IPS-15b (cell line): ENCODE results near the gene KCNJ6.
A peak's percentile ranks its signal among the peaks of the same experiment; 100 is the strongest.
"Not testable (repeated sequence)": the region's sequence is repeated elsewhere in the genome, so short reads cannot be mapped to it uniquely, and the experiment has no call there.

Experiments used
- H3K27me3 ChIP-seq: one replicate; pipeline ENCODE4 v1.6.1; 2013; ENCODE audit warnings: low read length; ENCODE audit not compliant: control insufficient read depth, insufficient read depth
- H3K36me3 ChIP-seq: one replicate; pipeline ENCODE4 v1.6.1; 2013; ENCODE audit warnings: low read length; ENCODE audit not compliant: control insufficient read depth, insufficient read depth
- H3K4me1 ChIP-seq: one replicate; pipeline ENCODE4 v1.6.1; 2013; ENCODE audit warnings: mild to moderate bottlenecking, low read length; ENCODE audit not compliant: control insufficient read depth, insufficient read depth
- H3K4me3 ChIP-seq: one replicate; pipeline ENCODE4 v1.5.1; 2013; ENCODE audit warnings: low read depth, low read length
- H3K9ac ChIP-seq: one replicate; pipeline ENCODE4 v1.6.1; 2013; ENCODE audit warnings: low read depth, mild to moderate bottlenecking, low read length
- H3K9me3 ChIP-seq: one replicate; pipeline ENCODE4 v1.6.1; 2013; ENCODE audit warnings: mild to moderate bottlenecking, low read length; ENCODE audit not compliant: control insufficient read depth, insufficient read depth

The KCNJ6 gene

GRCh38 chr21:37932936-37933335 is 16.7 kb upstream of the KCNJ6 start:
- Histone ChIP-seq H3K36me3 (no peaks in the 10 kb centered on the region), H3K4me1 (no peaks in the 10 kb centered on the region), H3K9ac (no peak overlapping the region), H3K9me3 (no peaks in the 10 kb centered on the region), H3K27me3 (no peaks in the 10 kb centered on the region), H3K4me3 (no peak overlapping the region)

- no peak overlapping the region for H3K4me3 ChIP-seq
- no peak overlapping the region for H3K9ac ChIP-seq
- H3K9me3 ChIP-seq, result no peaks in the 10 kb centered on the region
- no peaks in the 10 kb centered on the region for H3K27me3 ChIP-seq
- H3K4me1 ChIP-seq, result no peaks in the 10 kb centered on the region
- no peaks in the 10 kb centered on the region for H3K36me3 ChIP-seq
These were observed 11.5 kb upstream of the KCNJ6 start for GRCh38 chr21:37927711-37928110.

- Histone ChIP-seq H3K4me3 (no peak overlapping the region), H3K9ac (no peak overlapping the region), H3K9me3 (no peaks in the 10 kb centered on the region), H3K36me3 (no peaks in the 10 kb centered on the region), H3K27me3 (no peaks in the 10 kb centered on the region), H3K4me1 (peaks cover 2% of the 10 kb centered on the region)
These were observed 4.8 kb upstream of the KCNJ6 start for GRCh38 chr21:37921091-37921490.

- H3K4me3 ChIP-seq, H3K9me3 ChIP-seq, H3K4me1 ChIP-seq, H3K27me3 ChIP-seq, H3K36me3 ChIP-seq, H3K9ac ChIP-seq: not testable (repeated sequence)
These were observed 4.0 kb upstream of the KCNJ6 start for GRCh38 chr21:37920302-37920701.

GRCh38 chr21:37917612-37918011 is 1.4 kb upstream of the KCNJ6 start:
- H3K4me1 ChIP-seq, result peaks cover 5% of the 10 kb centered on the region
- H3K36me3 ChIP-seq, result no peaks in the 10 kb centered on the region
- H3K9ac ChIP-seq, result no peak overlapping the region
- H3K27me3 ChIP-seq, result peaks cover 20% of the 10 kb centered on the region
- H3K4me3 ChIP-seq, result no peak overlapping the region
- no peaks in the 10 kb centered on the region for H3K9me3 ChIP-seq

GRCh38 chr21:37915941-37916309 is 332 bp downstream of the KCNJ6 start:
- peaks cover 23% of the 10 kb centered on the region for H3K27me3 ChIP-seq
- peak overlapping the region; percentile 82 for H3K4me3 ChIP-seq
- no peaks in the 10 kb centered on the region for H3K9me3 ChIP-seq

GRCh38 chr21:37915497-37915911 is 753 bp downstream of the KCNJ6 start:
- H3K4me3 ChIP-seq, result peak overlapping the region; percentile 82
- peaks cover 2% of the 10 kb centered on the region for H3K4me1 ChIP-seq
- peaks cover 23% of the 10 kb centered on the region for H3K27me3 ChIP-seq
- no peaks in the 10 kb centered on the region for H3K9me3 ChIP-seq
- no peak overlapping the region for H3K9ac ChIP-seq
- H3K36me3 ChIP-seq, result no peaks in the 10 kb centered on the region

More at GRCh38 chr21:37915941-37916309, 332 bp downstream of the KCNJ6 start:
- H3K36me3 ChIP-seq, result no peaks in the 10 kb centered on the region
- no peak overlapping the region for H3K9ac ChIP-seq
- peaks cover 2% of the 10 kb centered on the region for H3K4me1 ChIP-seq

- no peaks in the 10 kb centered on the region for H3K36me3 ChIP-seq
- no peak overlapping the region for H3K4me3 ChIP-seq
- H3K27me3 ChIP-seq, result peaks cover 23% of the 10 kb centered on the region
- no peaks in the 10 kb centered on the region for H3K9me3 ChIP-seq
- peaks cover 2% of the 10 kb centered on the region for H3K4me1 ChIP-seq
- no peak overlapping the region for H3K9ac ChIP-seq
These were observed 3.6 kb downstream of the KCNJ6 start for GRCh38 chr21:37912616-37913015.

- Histone ChIP-seq H3K27me3 (peaks cover 13% of the 10 kb centered on the region), H3K9me3 (no peaks in the 10 kb centered on the region), H3K36me3 (no peaks in the 10 kb centered on the region), H3K4me3 (no peak overlapping the region), H3K9ac (no peak overlapping the region), H3K4me1 (peaks cover 3% of the 10 kb centered on the region)
These were observed 6.3 kb downstream of the KCNJ6 start for GRCh38 chr21:37909936-37910335.

- Histone ChIP-seq H3K36me3 (no peaks in the 10 kb centered on the region), H3K4me1 (peaks cover 3% of the 10 kb centered on the region), H3K9ac (no peak overlapping the region), H3K27me3 (peaks cover 6% of the 10 kb centered on the region), H3K9me3 (no peaks in the 10 kb centered on the region), H3K4me3 (no peak overlapping the region)
These were observed 7.6 kb downstream of the KCNJ6 start for GRCh38 chr21:37908691-37909090.

- Histone ChIP-seq H3K9ac (no peak overlapping the region), H3K27me3 (peaks cover 2% of the 10 kb centered on the region), H3K4me1 (peaks cover 3% of the 10 kb centered on the region), H3K36me3 (no peaks in the 10 kb centered on the region), H3K9me3 (no peaks in the 10 kb centered on the region), H3K4me3 (no peak overlapping the region)
These were observed 9.2 kb downstream of the KCNJ6 start for GRCh38 chr21:37907076-37907475.

- Histone ChIP-seq H3K4me3 (no peak overlapping the region), H3K27me3 (no peaks in the 10 kb centered on the region), H3K4me1 (peaks cover 3% of the 10 kb centered on the region), H3K9me3 (no peaks in the 10 kb centered on the region), H3K9ac (no peak overlapping the region), H3K36me3 (no peaks in the 10 kb centered on the region)
These were observed 11.0 kb downstream of the KCNJ6 start for GRCh38 chr21:37905291-37905690.

- Histone ChIP-seq H3K4me1 (peaks cover 3% of the 10 kb centered on the region), H3K4me3 (no peak overlapping the region), H3K9ac (no peak overlapping the region), H3K27me3 (no peaks in the 10 kb centered on the region), H3K9me3 (no peaks in the 10 kb centered on the region), H3K36me3 (no peaks in the 10 kb centered on the region)
These were observed 11.4 kb downstream of the KCNJ6 start for GRCh38 chr21:37904856-37905255.
